ENCODE data around the gene ACP7. TPM values are rescaled to one million over a fixed set of nuclear protein-coding genes. Genes with fewer than 3 reads are reported as not detected.

The ACP7 gene
- total and polyA plus RNA-seq, 2 experiments from 2014 or later = 0.27 to 0.45 TPM

DNA sequence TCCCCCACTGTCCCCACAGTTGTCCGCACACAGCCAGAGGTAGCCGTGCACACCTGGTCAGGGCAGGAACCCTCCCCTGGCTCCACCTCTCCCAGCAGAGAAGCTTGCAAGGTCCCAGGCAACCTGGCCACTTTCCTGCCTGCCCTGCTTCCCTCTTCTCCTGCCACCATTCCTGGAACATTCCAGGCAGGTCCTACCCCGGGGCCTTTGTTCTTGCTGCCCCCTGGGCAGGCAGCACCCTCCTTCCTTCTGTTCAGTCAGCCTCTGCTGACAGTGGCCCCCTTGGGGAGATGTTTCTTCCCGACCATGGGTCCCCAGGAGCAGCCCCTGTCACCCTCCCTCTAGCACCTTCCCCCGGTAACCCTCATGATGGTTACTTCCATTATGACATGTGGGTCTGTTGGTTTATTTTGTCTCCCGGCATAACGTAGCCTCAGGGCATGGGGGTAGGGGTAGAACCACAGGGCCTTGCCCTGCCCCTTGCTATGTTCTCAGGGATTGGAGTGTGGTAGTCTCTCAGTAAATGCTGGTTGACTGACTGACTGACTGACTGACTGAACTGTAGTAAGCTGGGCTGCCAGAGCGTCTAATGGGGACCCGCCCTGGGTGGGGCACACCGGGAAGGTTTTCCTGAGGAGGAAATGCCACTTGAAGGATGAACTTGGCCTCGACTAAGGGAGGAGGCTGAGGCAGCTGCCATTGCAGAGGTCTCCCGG lies 52.2 kb downstream of the ACP7 start:
- no peaks in the 10 kb centered on the region; the same call in 1 of the 2 replicates for H3F3A ChIP-seq (replicated peaks; ENCODE audit: low read depth)
- peaks cover 15% of the 10 kb centered on the region for H3K27me3 Mint-ChIP-seq (ENCODE audit: insufficient read depth, low read depth, poor library complexity)
- H3K4me1 ChIP-seq (ENCODE audit: insufficient read depth) = peaks cover 76% of the 10 kb centered on the region
- no peaks in the 10 kb centered on the region for H3K27me3 ChIP-seq (ENCODE audit: insufficient read depth)
- no peaks in the 10 kb centered on the region for H3K36me3 Mint-ChIP-seq (ENCODE audit: low read depth)
- peaks cover 93% of the 10 kb centered on the region for H3K4me1 Mint-ChIP-seq
- H3K79me2 ChIP-seq (replicated peaks; ENCODE audit: insufficient read depth) = peaks cover 94% of the 10 kb centered on the region
- DNase-seq (ENCODE audit: low spot score) = no peak
- no peak overlapping the region; the same call in 2 of the 3 replicates for H3K4me3 Mint-ChIP-seq
- no peak overlapping the region for H3K4me3 ChIP-seq
- H2AFZ ChIP-seq = no peak overlapping the region
- H3K4me2 ChIP-seq = peak overlapping the region; percentile 62
- H3K9me2 ChIP-seq (ENCODE audit: insufficient read depth) = no peaks in the 10 kb centered on the region
- no peak overlapping the region for H3K27ac ChIP-seq (ENCODE audit: low read depth)
- no peak for TF ChIP-seq EZH2 (IDR thresholded peaks at IDR 0.05; ENCODE audit: low read depth, unreplicated experiment)
- TF ChIP-seq, protein P1, sequence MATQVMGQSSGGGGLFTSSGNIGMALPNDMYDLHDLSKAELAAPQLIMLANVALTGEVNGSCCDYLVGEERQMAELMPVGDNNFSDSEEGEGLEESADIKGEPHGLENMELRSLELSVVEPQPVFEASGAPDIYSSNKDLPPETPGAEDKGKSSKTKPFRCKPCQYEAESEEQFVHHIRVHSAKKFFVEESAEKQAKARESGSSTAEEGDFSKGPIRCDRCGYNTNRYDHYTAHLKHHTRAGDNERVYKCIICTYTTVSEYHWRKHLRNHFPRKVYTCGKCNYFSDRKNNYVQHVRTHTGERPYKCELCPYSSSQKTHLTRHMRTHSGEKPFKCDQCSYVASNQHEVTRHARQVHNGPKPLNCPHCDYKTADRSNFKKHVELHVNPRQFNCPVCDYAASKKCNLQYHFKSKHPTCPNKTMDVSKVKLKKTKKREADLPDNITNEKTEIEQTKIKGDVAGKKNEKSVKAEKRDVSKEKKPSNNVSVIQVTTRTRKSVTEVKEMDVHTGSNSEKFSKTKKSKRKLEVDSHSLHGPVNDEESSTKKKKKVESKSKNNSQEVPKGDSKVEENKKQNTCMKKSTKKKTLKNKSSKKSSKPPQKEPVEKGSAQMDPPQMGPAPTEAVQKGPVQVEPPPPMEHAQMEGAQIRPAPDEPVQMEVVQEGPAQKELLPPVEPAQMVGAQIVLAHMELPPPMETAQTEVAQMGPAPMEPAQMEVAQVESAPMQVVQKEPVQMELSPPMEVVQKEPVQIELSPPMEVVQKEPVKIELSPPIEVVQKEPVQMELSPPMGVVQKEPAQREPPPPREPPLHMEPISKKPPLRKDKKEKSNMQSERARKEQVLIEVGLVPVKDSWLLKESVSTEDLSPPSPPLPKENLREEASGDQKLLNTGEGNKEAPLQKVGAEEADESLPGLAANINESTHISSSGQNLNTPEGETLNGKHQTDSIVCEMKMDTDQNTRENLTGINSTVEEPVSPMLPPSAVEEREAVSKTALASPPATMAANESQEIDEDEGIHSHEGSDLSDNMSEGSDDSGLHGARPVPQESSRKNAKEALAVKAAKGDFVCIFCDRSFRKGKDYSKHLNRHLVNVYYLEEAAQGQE (IDR thresholded peaks at IDR 0.05; ENCODE audit: unreplicated experiment) = no peak
- TF ChIP-seq ZNF331 (CRISPR knock-in tag; IDR thresholded peaks at IDR 0.05; ENCODE audit: low read depth) = no peak
- TF ChIP-seq, protein P2, sequence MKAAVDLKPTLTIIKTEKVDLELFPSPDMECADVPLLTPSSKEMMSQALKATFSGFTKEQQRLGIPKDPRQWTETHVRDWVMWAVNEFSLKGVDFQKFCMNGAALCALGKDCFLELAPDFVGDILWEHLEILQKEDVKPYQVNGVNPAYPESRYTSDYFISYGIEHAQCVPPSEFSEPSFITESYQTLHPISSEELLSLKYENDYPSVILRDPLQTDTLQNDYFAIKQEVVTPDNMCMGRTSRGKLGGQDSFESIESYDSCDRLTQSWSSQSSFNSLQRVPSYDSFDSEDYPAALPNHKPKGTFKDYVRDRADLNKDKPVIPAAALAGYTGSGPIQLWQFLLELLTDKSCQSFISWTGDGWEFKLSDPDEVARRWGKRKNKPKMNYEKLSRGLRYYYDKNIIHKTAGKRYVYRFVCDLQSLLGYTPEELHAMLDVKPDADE (IDR thresholded peaks at IDR 0.05) = no peak
- no peak for TF ChIP-seq CREB1 (CRISPR knock-in tag; IDR thresholded peaks at IDR 0.05; ENCODE audit: low read depth)
- TF ChIP-seq ZNF114 (CRISPR knock-in tag; IDR thresholded peaks at IDR 0.05) = no peak
- TF ChIP-seq EZH2phosphoT487 (IDR thresholded peaks at IDR 0.05; ENCODE audit: unreplicated experiment) = no peak
- TF ChIP-seq POLR2AphosphoS5 (IDR thresholded peaks at IDR 0.05; ENCODE audit: low read depth) = no peak
- TF ChIP-seq, protein P3, sequence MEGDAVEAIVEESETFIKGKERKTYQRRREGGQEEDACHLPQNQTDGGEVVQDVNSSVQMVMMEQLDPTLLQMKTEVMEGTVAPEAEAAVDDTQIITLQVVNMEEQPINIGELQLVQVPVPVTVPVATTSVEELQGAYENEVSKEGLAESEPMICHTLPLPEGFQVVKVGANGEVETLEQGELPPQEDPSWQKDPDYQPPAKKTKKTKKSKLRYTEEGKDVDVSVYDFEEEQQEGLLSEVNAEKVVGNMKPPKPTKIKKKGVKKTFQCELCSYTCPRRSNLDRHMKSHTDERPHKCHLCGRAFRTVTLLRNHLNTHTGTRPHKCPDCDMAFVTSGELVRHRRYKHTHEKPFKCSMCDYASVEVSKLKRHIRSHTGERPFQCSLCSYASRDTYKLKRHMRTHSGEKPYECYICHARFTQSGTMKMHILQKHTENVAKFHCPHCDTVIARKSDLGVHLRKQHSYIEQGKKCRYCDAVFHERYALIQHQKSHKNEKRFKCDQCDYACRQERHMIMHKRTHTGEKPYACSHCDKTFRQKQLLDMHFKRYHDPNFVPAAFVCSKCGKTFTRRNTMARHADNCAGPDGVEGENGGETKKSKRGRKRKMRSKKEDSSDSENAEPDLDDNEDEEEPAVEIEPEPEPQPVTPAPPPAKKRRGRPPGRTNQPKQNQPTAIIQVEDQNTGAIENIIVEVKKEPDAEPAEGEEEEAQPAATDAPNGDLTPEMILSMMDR (conservative IDR thresholded peaks at IDR 0.05; ENCODE audit: low read depth in 2 of 2) = no peak
- no peak for TF ChIP-seq STAT1 (IDR thresholded peaks at IDR 0.05; ENCODE audit: unreplicated experiment)
- TF ChIP-seq JUNB (IDR thresholded peaks at IDR 0.05; ENCODE audit: unreplicated experiment) = no peak
- TF ChIP-seq, protein P4, sequence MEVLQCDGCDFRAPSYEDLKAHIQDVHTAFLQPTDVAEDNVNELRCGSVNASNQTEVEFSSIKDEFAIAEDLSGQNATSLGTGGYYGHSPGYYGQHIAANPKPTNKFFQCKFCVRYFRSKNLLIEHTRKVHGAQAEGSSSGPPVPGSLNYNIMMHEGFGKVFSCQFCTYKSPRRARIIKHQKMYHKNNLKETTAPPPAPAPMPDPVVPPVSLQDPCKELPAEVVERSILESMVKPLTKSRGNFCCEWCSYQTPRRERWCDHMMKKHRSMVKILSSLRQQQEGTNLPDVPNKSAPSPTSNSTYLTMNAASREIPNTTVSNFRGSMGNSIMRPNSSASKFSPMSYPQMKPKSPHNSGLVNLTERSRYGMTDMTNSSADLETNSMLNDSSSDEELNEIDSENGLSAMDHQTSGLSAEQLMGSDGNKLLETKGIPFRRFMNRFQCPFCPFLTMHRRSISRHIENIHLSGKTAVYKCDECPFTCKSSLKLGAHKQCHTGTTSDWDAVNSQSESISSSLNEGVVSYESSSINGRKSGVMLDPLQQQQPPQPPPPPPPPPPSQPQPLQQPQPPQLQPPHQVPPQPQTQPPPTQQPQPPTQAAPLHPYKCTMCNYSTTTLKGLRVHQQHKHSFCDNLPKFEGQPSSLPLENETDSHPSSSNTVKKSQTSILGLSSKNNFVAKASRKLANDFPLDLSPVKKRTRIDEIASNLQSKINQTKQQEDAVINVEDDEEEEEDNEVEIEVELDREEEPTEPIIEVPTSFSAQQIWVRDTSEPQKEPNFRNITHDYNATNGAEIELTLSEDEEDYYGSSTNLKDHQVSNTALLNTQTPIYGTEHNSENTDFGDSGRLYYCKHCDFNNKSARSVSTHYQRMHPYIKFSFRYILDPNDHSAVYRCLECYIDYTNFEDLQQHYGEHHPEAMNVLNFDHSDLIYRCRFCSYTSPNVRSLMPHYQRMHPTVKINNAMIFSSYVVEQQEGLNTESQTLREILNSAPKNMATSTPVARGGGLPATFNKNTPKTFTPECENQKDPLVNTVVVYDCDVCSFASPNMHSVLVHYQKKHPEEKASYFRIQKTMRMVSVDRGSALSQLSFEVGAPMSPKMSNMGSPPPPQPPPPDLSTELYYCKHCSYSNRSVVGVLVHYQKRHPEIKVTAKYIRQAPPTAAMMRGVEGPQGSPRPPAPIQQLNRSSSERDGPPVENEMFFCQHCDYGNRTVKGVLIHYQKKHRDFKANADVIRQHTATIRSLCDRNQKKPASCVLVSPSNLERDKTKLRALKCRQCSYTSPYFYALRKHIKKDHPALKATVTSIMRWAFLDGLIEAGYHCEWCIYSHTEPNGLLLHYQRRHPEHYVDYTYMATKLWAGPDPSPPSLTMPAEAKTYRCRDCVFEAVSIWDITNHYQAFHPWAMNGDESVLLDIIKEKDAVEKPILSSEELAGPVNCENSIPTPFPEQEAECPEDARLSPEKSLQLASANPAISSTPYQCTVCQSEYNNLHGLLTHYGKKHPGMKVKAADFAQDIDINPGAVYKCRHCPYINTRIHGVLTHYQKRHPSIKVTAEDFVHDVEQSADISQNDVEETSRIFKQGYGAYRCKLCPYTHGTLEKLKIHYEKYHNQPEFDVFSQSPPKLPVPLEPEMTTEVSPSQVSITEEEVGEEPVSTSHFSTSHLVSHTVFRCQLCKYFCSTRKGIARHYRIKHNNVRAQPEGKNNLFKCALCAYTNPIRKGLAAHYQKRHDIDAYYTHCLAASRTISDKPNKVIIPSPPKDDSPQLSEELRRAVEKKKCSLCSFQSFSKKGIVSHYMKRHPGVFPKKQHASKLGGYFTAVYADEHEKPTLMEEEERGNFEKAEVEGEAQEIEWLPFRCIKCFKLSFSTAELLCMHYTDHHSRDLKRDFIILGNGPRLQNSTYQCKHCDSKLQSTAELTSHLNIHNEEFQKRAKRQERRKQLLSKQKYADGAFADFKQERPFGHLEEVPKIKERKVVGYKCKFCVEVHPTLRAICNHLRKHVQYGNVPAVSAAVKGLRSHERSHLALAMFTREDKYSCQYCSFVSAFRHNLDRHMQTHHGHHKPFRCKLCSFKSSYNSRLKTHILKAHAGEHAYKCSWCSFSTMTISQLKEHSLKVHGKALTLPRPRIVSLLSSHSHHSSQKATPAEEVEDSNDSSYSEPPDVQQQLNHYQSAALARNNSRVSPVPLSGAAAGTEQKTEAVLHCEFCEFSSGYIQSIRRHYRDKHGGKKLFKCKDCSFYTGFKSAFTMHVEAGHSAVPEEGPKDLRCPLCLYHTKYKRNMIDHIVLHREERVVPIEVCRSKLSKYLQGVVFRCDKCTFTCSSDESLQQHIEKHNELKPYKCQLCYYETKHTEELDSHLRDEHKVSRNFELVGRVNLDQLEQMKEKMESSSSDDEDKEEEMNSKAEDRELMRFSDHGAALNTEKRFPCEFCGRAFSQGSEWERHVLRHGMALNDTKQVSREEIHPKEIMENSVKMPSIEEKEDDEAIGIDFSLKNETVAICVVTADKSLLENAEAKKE (CRISPR knock-in tag; IDR thresholded peaks at IDR 0.05) = no peak
- no peak for TF ChIP-seq NANOG (IDR thresholded peaks at IDR 0.05; ENCODE audit: borderline replicate concordance)
- H4K20me1 ChIP-seq (replicated peaks; ENCODE audit: insufficient read depth) = peaks cover 12% of the 10 kb centered on the region; the same call in 1 of the 2 replicates
- H3K9me3 Mint-ChIP-seq = no peaks in the 10 kb centered on the region
- H3K36me3 ChIP-seq (ENCODE audit: insufficient read depth) = no peaks in the 10 kb centered on the region
- H3K27ac Mint-ChIP-seq = peak overlapping the region; percentile 79; the same call in 1 of the 2 replicates
- no peak for ATAC-seq
